Measurements from ENCODE around the gene KRTAP5-2. TPM values are rescaled to one million over a fixed set of nuclear protein-coding genes. Genes with fewer than 3 reads are reported as not detected.
"Not testable (repeated sequence)": the region's sequence is repeated elsewhere in the genome, so short reads cannot be mapped to it uniquely, and the experiment has no call there.

Gene KRTAP5-2
- total and polyA plus RNA-seq, 7 donors: not detected

DNA sequence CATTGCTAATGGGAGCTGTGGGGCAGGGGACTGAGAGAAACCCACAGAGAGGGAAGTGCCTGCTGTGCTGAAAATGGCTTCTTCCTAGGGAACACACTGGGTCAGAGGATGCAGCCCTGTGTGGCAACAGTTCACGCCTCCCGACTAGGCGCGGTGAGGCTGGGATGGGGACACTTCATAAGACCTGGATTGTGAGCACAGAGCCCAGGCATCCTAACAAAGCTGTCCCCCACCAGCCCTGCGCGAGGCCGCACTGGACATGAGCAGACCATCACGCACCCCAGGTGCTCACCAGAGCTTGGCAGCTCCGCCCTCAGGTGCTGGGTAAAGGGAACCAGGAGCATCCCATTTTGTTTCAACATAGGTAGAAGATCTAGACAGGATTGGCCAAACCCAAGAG is 25.6 kb upstream of the KRTAP5-2 start:
- DNase-seq: peak in 1 of 2 donors; percentile 31

DNA sequence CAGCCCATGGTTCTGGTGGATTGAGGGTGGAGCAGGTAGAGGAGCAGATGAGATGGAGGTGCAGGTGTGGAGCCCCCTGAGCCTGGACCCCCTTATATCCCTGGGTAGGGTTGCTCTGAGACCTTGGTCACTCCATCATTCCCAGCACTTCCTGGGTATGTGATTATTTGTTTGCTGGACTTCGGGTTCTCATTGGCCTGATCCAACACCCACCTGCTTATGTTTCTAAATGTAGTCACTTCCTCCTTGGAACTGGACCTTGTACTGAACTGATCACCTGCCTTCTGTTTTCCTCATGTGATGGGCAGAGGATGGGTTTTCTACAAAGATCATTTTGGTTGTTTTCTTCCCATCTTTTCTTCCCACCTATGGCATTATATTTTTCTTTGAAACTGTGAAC is 24.0 kb upstream of the KRTAP5-2 start, which contains the start of gene KRTAP5-4:
KRTAP5-4 (minus strand) TSS at position 53 of the 400 bp plus-strand sequence; CDS start at position 8, 45 bp downstream.
- intact Hi-C loops (cut with DNase I): no loop called here
- no peak for ATAC-seq

More for the DNA sequence above, 25.6 kb upstream of the KRTAP5-2 start:
- 86 to 93% (median 91%) methylated on average over 9 of the region's 9 CpGs for WGBS, 3 donors
- no peak overlapping the region for H3K4me3 ChIP-seq
- no peak overlapping the region for H3K27ac ChIP-seq
- peaks cover 0 to 17% (median 0%) of the 10 kb centered on the region in 3 donors for H3K27me3 ChIP-seq (ENCODE audit: insufficient read depth in 3 of 3, low read length in 2 of 3)
- intact Hi-C loops (cut with DNase I): no loop called here
- H3K4me1 ChIP-seq: no peaks in the 10 kb centered on the region
- TF ChIP-seq, protein P1, sequence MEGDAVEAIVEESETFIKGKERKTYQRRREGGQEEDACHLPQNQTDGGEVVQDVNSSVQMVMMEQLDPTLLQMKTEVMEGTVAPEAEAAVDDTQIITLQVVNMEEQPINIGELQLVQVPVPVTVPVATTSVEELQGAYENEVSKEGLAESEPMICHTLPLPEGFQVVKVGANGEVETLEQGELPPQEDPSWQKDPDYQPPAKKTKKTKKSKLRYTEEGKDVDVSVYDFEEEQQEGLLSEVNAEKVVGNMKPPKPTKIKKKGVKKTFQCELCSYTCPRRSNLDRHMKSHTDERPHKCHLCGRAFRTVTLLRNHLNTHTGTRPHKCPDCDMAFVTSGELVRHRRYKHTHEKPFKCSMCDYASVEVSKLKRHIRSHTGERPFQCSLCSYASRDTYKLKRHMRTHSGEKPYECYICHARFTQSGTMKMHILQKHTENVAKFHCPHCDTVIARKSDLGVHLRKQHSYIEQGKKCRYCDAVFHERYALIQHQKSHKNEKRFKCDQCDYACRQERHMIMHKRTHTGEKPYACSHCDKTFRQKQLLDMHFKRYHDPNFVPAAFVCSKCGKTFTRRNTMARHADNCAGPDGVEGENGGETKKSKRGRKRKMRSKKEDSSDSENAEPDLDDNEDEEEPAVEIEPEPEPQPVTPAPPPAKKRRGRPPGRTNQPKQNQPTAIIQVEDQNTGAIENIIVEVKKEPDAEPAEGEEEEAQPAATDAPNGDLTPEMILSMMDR (IDR thresholded peaks at IDR 0.05): no peak
- H3K9me3 ChIP-seq: no peaks in the 10 kb centered on the region
- no peak for ATAC-seq
- H3K36me3 ChIP-seq (ENCODE audit: insufficient read depth in 1 of 2, low read depth in 1 of 2): no peaks in the 10 kb centered on the region

DNA sequence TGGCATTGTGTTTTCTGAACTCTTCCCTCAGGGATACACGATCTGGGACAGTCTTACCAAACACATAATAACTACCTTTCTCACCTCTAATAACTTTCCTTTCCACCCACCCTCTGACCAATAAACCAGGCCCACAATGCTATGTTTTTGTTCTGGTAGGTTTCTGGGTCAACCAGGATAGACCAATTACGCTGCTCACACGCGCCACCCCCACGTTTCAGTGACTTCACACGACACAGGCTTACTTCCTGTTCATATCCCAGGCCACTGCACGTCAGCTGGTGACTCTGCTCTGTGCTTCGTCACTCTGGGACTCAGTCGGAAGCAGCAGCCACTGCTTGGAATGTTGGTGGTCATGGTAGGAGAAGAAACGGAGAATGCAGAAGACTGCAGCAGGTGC is 21.4 kb upstream of the KRTAP5-2 start:
- Histone ChIP-seq H3K9me3 (no peaks in the 10 kb centered on the region), H3K36me3 (ENCODE audit: insufficient read depth in 1 of 2, low read depth in 1 of 2) (no peaks in the 10 kb centered on the region), H3K27me3 (ENCODE audit: insufficient read depth in 3 of 3, low read length in 2 of 3) (peaks cover 0 to 43% (median 4%) of the 10 kb centered on the region in 3 donors), H3K27ac (no peak overlapping the region), H3K4me1 (no peaks in the 10 kb centered on the region), H3K4me3 (no peak overlapping the region)
- intact Hi-C loops (cut with DNase I): no loop called here
- peak in 1 of 2 donors; percentile 16 for DNase-seq
- WGBS, 3 donors: 46 to 52% (median 48%) methylated on average over 10 of the region's 10 CpGs
- ATAC-seq: peak in 1 of 4 donors; percentile 13
- TF ChIP-seq, protein P1 (IDR thresholded peaks at IDR 0.05): no peak

More for the DNA sequence above, 24.0 kb upstream of the KRTAP5-2 start, which contains the start of gene KRTAP5-4:
- H3K27ac ChIP-seq: no peak within 1 kb of the TSS
- TF ChIP-seq, protein P1 (IDR thresholded peaks at IDR 0.05): no peak
- no peaks in the 10 kb centered on the region for H3K36me3 ChIP-seq (ENCODE audit: insufficient read depth in 1 of 2, low read depth in 1 of 2)
- 53 to 57% (median 55%) methylated on average over 1 of the region's 1 CpG for WGBS, 3 donors
- H3K9me3 ChIP-seq: no peaks in the 10 kb centered on the region
- H3K27me3 ChIP-seq (ENCODE audit: insufficient read depth in 3 of 3, low read length in 2 of 3): peaks cover 0 to 24% (median 0%) of the 10 kb centered on the region in 3 donors
- H3K4me1 ChIP-seq: no peaks in the 10 kb centered on the region
- no peak for DNase-seq
- no peak within 1 kb of the TSS for H3K4me3 ChIP-seq

DNA sequence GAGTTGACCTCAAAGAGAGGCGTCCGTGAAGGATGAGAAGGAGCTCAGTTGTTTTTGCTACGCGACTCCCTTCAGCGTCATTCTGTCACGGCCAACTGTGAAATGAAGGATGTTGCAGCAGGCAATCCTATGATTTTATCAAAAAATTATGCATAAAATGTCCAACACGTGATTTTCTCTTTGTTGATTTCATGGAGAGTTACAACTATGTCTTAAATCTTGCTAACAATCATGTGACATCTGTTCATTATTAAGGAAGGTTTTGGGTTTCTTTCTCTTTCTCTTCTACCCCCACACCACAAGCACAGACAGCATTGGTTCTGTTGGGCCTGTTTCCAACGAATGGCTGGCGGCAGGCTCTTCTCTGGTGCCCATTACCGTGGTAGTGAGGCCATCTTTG is 20.1 kb upstream of the KRTAP5-2 start:
- no peak for ATAC-seq
- intact Hi-C loops (cut with DNase I): no loop called here
- Histone ChIP-seq H3K27ac (no peak overlapping the region), H3K4me3 (no peak overlapping the region), H3K27me3 (ENCODE audit: insufficient read depth in 3 of 3, low read length in 2 of 3) (peaks cover 0 to 43% (median 4%) of the 10 kb centered on the region in 3 donors), H3K9me3 (no peaks in the 10 kb centered on the region), H3K4me1 (no peaks in the 10 kb centered on the region), H3K36me3 (ENCODE audit: insufficient read depth in 1 of 2, low read depth in 1 of 2) (no peaks in the 10 kb centered on the region)
- TF ChIP-seq, protein P1 (IDR thresholded peaks at IDR 0.05): no peak
- 33 to 43% (median 35%) methylated on average over 10 of the region's 10 CpGs for WGBS, 3 donors
- no peak for DNase-seq

DNA sequence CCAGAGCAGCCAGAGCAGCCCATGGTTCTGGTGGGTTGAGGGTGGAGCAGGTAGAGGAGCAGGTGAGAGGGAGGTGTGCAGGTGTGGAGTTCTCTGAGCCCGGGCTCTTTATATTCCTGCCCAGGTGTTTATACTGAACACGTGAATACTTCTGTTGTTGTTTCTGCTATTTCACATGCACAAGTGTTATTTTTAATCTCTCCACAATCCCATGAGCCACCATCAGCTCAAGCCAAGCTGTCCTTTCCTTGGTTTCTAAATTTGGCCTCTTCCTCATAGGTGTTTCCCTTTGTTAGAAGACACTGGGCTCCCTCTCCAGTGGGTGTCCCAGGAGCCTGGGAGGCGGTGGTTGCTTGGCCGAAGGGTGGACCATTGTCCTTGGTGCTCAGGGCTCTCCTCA is 10.3 kb upstream of the KRTAP5-2 start, which contains the start of gene KRTAP5-3:
KRTAP5-3 (minus strand) TSS at position 101 of the 400 bp plus-strand sequence; CDS start at position 23, 78 bp downstream.
- TF ChIP-seq, protein P1 (IDR thresholded peaks at IDR 0.05): no peak
- Histone ChIP-seq H3K27me3 (ENCODE audit: insufficient read depth in 3 of 3, low read length in 2 of 3) (peaks cover 0 to 16% (median 0%) of the 10 kb centered on the region in 3 donors), H3K4me1 (no peaks in the 10 kb centered on the region), H3K9me3 (no peaks in the 10 kb centered on the region), H3K4me3 (no peak within 1 kb of the TSS), H3K27ac (no peak within 1 kb of the TSS), H3K36me3 (ENCODE audit: insufficient read depth in 1 of 2, low read depth in 1 of 2) (no peaks in the 10 kb centered on the region)
- ATAC-seq (peak in 1 of 4 donors; percentile 27), DNase-seq (no peak)
- 57 to 61% (median 59%) methylated on average over 4 of the region's 4 CpGs for whole genome bisulfite sequencing, 3 donors
- intact Hi-C loops (cut with DNase I): no loop called here

DNA sequence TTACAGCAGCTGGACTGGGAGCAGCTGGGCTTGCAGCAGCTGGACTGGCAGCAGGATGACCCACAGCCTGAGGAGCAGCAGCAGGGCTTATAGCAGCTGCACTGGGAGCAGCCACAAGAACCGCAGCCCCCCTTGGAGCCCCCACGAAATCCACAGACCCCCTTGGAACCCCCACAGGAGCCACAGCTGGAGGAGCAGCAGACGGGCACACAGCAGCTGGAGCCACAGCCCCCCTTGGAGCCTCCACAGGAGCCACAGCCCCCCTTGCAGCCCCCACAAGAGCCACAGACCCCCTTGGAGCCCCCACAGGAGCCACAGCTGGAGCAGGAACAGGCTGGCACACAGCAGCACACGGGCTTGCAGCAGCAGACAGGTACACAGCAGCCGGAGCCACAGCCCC is 9.8 kb upstream of the KRTAP5-2 start:
- peaks cover 0 to 16% (median 0%) of the 10 kb centered on the region in 3 donors for H3K27me3 ChIP-seq (ENCODE audit: insufficient read depth in 3 of 3, low read length in 2 of 3)
- intact Hi-C loops (cut with DNase I); DNase-seq; H3K27ac ChIP-seq; ATAC-seq; H3K36me3 ChIP-seq (ENCODE audit: insufficient read depth in 1 of 2, low read depth in 1 of 2); H3K4me3 ChIP-seq; H3K9me3 ChIP-seq; H3K4me1 ChIP-seq: not testable (repeated sequence)
- 25 to 30% (median 30%) methylated on average over 5 of the region's 5 CpGs for WGBS, 3 donors

All from psoas muscle (tissue), 8 donors.